Neural cell (in vitro differentiated cells): ENCODE measurements around the gene AQP2. TPM values are rescaled to one million over a fixed set of nuclear protein-coding genes. Genes with fewer than 3 reads are reported as not detected.

Experiments
- H2AFZ ChIP-seq: fragments of 200-600, 300-800 bp; sonication (generic), shearing (Covaris generic); 2 replicates; pipeline ENCODE4 v1.6.0; 2014; ENCODE audit warnings: low read depth, mild to moderate bottlenecking, antibody characterized with exemption, low read length, moderate library complexity
- H3F3A ChIP-seq: fragments of 200-600 bp; shearing (Covaris generic); 2 replicates; pipeline ENCODE4 v1.6.1; 2016; ENCODE audit warnings: mild to moderate bottlenecking, moderate library complexity, mixed read lengths, antibody characterized with exemption, low read length; ENCODE audit not compliant: insufficient read depth, poor library complexity, severe bottlenecking
- H3K27ac ChIP-seq: fragments of 200-600, 300-800 bp; sonication (generic), shearing (Covaris generic); 2 replicates; pipeline ENCODE4 v1.5.1; 2014; ENCODE audit warnings: mild to moderate bottlenecking, low read length, moderate library complexity
- H3K27me3 ChIP-seq: fragments of 300-800, 200-600 bp; sonication (generic), shearing (Covaris generic); 2 replicates; pipeline ENCODE4 v1.6.0; 2014; ENCODE audit warnings: mild to moderate bottlenecking, low read depth, low read length, moderate library complexity; ENCODE audit not compliant: insufficient read depth
- H3K36me3 ChIP-seq: fragments of 300-800, 200-600 bp; sonication (generic), shearing (Covaris generic); 2 replicates; pipeline ENCODE4 v1.5.1; 2014; ENCODE audit warnings: mild to moderate bottlenecking, antibody characterized with exemption, low read length, moderate library complexity; ENCODE audit not compliant: insufficient read depth
- H3K4me2 ChIP-seq: fragments of 300-800, 200-600 bp; sonication (generic), shearing (Covaris generic); 2 replicates; pipeline ENCODE4 v1.6.0; 2014; ENCODE audit warnings: mild to moderate bottlenecking, low read length
- H3K4me3 ChIP-seq: fragments of 300-800, 200-600 bp; sonication (generic), shearing (Covaris generic); 2 replicates; pipeline ENCODE4 v1.5.1; 2014; ENCODE audit warnings: mild to moderate bottlenecking, low read length, moderate library complexity
- H3K79me2 ChIP-seq: fragments of 200-600 bp; shearing (Covaris generic); replicated peaks from 2 replicates; pipeline ENCODE4 v1.6.0; 2014; ENCODE audit warnings: mild to moderate bottlenecking, low read length, moderate library complexity; ENCODE audit not compliant: insufficient read depth
- H3K9ac ChIP-seq: fragments of 300-800, 200-600 bp; sonication (generic), shearing (Covaris generic); 2 replicates; pipeline ENCODE4 v1.6.1; 2016; ENCODE audit warnings: mild to moderate bottlenecking, low read length, mixed read lengths
- H3K9me2 ChIP-seq: fragments of 200-600 bp; shearing (Covaris generic); 2 replicates; pipeline ENCODE4 v1.6.1; 2016; ENCODE audit warnings: mild to moderate bottlenecking, low read length, mixed read lengths; ENCODE audit not compliant: insufficient read depth
- H3K9me3 ChIP-seq: fragments of 200-600, 300-800 bp; sonication (generic), shearing (Covaris generic); 2 replicates; pipeline ENCODE4 v1.6.1; 2016; ENCODE audit warnings: mild to moderate bottlenecking, mixed run types, low read length, moderate library complexity, mixed read lengths
- H4K20me1 ChIP-seq: fragments of 200-600 bp; shearing (Covaris generic); 2 replicates; pipeline ENCODE4 v1.6.1; 2016; ENCODE audit warnings: mild to moderate bottlenecking, mixed run types; ENCODE audit not compliant: insufficient read depth
- EP300 ChIP-seq: fragments of 450-650 bp; conservative IDR thresholded peaks from 2 replicates; pipeline ENCODE4 v1.6.1; 2014; ENCODE audit warnings: antibody characterized with exemption, mild to moderate bottlenecking, moderate library complexity; ENCODE audit not compliant: poor library complexity, severe bottlenecking
- EZH2 ChIP-seq: fragments of 200-600, 300-800 bp; shearing (Covaris generic), sonication (generic); IDR thresholded peaks from 2 replicates; pipeline ENCODE4 v1.6.1; 2014; ENCODE audit warnings: antibody characterized with exemption, low read length, borderline replicate concordance, mild to moderate bottlenecking; ENCODE audit not compliant: insufficient read depth, poor library complexity, severe bottlenecking
- MXI1 ChIP-seq: fragments of 450-650 bp; conservative IDR thresholded peaks from 2 replicates; pipeline ENCODE4 v1.6.1; 2014; ENCODE audit warnings: antibody characterized with exemption, mild to moderate bottlenecking; ENCODE audit not compliant: poor library complexity, severe bottlenecking
- POLR2AphosphoS5 ChIP-seq: IDR thresholded peaks from 2 replicates; pipeline ENCODE4 v1.6.1; 2012
- RAD21 ChIP-seq: fragments of 450-650 bp; conservative IDR thresholded peaks from 2 replicates; pipeline ENCODE4 v1.6.1; 2014; ENCODE audit warnings: antibody characterized with exemption, mild to moderate bottlenecking, moderate library complexity
- SMC3 ChIP-seq: fragments of 450-650 bp; conservative IDR thresholded peaks from 2 replicates; pipeline ENCODE4 v1.6.1; 2014; ENCODE audit warnings: antibody characterized with exemption, mild to moderate bottlenecking, moderate library complexity; ENCODE audit not compliant: poor library complexity
- TAF1 ChIP-seq: IDR thresholded peaks from 2 replicates; pipeline ENCODE4 v1.6.1; 2012; ENCODE audit warnings: low read depth
- polyA plus RNA-seq: library from polyadenylated mRNA; depleted of rRNA; stranded (reverse); fragments of >200 nt; gene quantifications from 2 replicates; pipeline ENCODE4 v1.2.3, GENCODE V29; 2014
- TF ChIP-seq, protein P1 (sequence below): fragments of 450-650 bp; IDR thresholded peaks from 2 replicates; pipeline ENCODE4 v1.5.1; 2014; ENCODE audit warnings: antibody characterized with exemption, mild to moderate bottlenecking, moderate library complexity; ENCODE audit not compliant: poor library complexity, severe bottlenecking
- TF ChIP-seq, protein P2 (sequence below): IDR thresholded peaks from 2 replicates; pipeline ENCODE4 v1.6.1; 2012; ENCODE audit warnings: borderline replicate concordance

AQP2 gene
- polyA plus RNA-seq, 1 donor from 2014 or later = not detected

DNA sequence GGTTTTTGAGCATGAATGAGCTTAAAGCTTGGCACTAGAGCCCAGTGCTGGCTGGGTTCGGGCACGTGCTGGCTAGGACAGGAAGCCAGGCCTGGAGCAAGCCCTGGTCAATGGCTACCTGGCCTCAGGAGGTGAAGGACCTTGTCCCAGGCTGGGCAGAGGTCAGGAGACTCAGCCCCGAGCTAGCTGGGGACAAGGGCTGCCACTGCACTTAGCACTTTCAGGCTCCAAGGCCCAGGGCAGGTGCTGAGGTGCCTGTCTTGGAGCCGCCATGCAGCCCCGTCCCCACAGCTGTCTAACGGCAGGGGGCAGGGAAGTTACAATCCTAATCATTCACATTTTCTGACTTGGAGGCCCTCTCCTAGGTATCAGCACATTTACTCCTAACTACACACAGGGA, 17.9 kb downstream of the AQP2 start:
- Histone ChIP-seq H3K4me2 (no peak overlapping the region), H3K9me3 (no peaks in the 10 kb centered on the region), H3K4me3 (no peak overlapping the region), H3K9ac (no peak overlapping the region), H3K27ac (no peak overlapping the region), H3F3A (no peaks in the 10 kb centered on the region), H3K27me3 (no peaks in the 10 kb centered on the region), H3K36me3 (no peaks in the 10 kb centered on the region), H3K9me2 (no peaks in the 10 kb centered on the region), H4K20me1 (no peaks in the 10 kb centered on the region), H3K79me2 (no peaks in the 10 kb centered on the region), H2AFZ (no peak overlapping the region)
- TF ChIP-seq TAF1 = no peak
- no peak for TF ChIP-seq EP300
- TF ChIP-seq, protein P1, sequence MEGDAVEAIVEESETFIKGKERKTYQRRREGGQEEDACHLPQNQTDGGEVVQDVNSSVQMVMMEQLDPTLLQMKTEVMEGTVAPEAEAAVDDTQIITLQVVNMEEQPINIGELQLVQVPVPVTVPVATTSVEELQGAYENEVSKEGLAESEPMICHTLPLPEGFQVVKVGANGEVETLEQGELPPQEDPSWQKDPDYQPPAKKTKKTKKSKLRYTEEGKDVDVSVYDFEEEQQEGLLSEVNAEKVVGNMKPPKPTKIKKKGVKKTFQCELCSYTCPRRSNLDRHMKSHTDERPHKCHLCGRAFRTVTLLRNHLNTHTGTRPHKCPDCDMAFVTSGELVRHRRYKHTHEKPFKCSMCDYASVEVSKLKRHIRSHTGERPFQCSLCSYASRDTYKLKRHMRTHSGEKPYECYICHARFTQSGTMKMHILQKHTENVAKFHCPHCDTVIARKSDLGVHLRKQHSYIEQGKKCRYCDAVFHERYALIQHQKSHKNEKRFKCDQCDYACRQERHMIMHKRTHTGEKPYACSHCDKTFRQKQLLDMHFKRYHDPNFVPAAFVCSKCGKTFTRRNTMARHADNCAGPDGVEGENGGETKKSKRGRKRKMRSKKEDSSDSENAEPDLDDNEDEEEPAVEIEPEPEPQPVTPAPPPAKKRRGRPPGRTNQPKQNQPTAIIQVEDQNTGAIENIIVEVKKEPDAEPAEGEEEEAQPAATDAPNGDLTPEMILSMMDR = no peak
- TF ChIP-seq, protein P2, sequence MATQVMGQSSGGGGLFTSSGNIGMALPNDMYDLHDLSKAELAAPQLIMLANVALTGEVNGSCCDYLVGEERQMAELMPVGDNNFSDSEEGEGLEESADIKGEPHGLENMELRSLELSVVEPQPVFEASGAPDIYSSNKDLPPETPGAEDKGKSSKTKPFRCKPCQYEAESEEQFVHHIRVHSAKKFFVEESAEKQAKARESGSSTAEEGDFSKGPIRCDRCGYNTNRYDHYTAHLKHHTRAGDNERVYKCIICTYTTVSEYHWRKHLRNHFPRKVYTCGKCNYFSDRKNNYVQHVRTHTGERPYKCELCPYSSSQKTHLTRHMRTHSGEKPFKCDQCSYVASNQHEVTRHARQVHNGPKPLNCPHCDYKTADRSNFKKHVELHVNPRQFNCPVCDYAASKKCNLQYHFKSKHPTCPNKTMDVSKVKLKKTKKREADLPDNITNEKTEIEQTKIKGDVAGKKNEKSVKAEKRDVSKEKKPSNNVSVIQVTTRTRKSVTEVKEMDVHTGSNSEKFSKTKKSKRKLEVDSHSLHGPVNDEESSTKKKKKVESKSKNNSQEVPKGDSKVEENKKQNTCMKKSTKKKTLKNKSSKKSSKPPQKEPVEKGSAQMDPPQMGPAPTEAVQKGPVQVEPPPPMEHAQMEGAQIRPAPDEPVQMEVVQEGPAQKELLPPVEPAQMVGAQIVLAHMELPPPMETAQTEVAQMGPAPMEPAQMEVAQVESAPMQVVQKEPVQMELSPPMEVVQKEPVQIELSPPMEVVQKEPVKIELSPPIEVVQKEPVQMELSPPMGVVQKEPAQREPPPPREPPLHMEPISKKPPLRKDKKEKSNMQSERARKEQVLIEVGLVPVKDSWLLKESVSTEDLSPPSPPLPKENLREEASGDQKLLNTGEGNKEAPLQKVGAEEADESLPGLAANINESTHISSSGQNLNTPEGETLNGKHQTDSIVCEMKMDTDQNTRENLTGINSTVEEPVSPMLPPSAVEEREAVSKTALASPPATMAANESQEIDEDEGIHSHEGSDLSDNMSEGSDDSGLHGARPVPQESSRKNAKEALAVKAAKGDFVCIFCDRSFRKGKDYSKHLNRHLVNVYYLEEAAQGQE = no peak
- TF ChIP-seq RAD21 = no peak
- no peak for TF ChIP-seq MXI1
- no peak for TF ChIP-seq SMC3
- TF ChIP-seq POLR2AphosphoS5 = no peak
- TF ChIP-seq EZH2 = no peak

DNA sequence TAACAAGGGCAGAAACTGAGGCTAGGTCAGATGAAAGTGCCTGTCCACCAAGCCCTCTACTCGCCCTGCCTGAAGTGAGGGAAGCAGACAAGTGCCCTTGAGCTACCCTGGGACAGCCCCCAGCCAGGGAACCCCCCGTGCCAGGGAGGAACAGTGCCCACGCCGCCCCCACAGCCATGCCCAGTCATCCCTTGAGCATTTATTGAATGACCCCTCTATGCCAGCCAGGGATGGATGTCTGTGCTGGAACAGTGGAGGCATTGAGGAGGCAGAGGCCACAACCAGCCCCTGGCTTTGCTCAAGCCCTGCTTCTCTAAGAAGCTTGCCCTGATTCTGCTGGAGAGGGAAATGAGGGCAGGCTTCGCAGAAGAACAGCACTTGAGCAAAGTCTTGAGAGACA, 18.5 kb downstream of the AQP2 start:
- Histone ChIP-seq H3K9me3 (no peaks in the 10 kb centered on the region), H3K9me2 (no peaks in the 10 kb centered on the region), H3K27ac (no peak overlapping the region), H3K4me2 (no peak overlapping the region), H2AFZ (no peak overlapping the region), H3K9ac (no peak overlapping the region), H3K27me3 (no peaks in the 10 kb centered on the region), H3K4me3 (no peak overlapping the region), H4K20me1 (no peaks in the 10 kb centered on the region), H3K36me3 (no peaks in the 10 kb centered on the region), H3F3A (no peaks in the 10 kb centered on the region), H3K79me2 (no peaks in the 10 kb centered on the region)
- TF ChIP-seq POLR2AphosphoS5 (no peak), EP300 (no peak), MXI1 (no peak), RAD21 (no peak), TAF1 (no peak)
